Measurements from ENCODE around the gene SPOPL.

GRCh38 chr2:138572318-138572717 lies 70.7 kb downstream of the SPOPL start:
- TF ChIP-seq, protein P1, sequence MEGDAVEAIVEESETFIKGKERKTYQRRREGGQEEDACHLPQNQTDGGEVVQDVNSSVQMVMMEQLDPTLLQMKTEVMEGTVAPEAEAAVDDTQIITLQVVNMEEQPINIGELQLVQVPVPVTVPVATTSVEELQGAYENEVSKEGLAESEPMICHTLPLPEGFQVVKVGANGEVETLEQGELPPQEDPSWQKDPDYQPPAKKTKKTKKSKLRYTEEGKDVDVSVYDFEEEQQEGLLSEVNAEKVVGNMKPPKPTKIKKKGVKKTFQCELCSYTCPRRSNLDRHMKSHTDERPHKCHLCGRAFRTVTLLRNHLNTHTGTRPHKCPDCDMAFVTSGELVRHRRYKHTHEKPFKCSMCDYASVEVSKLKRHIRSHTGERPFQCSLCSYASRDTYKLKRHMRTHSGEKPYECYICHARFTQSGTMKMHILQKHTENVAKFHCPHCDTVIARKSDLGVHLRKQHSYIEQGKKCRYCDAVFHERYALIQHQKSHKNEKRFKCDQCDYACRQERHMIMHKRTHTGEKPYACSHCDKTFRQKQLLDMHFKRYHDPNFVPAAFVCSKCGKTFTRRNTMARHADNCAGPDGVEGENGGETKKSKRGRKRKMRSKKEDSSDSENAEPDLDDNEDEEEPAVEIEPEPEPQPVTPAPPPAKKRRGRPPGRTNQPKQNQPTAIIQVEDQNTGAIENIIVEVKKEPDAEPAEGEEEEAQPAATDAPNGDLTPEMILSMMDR (IDR thresholded peaks at IDR 0.05) = no peak
- no peak for TF ChIP-seq POLR2A (IDR thresholded peaks at IDR 0.05)
- no peak for TF ChIP-seq POLR2AphosphoS5 (IDR thresholded peaks at IDR 0.05)
